ENCODE measurements around the gene FAM241A. TPM values are rescaled to one million over a fixed set of nuclear protein-coding genes. Genes with fewer than 3 reads are reported as not detected.
A peak's percentile ranks its signal among the peaks of the same experiment; 100 is the strongest.

FAM241A gene
- total and polyA plus RNA-seq, 4 donors = 2.7 to 4.2 (median 2.9) TPM

- no peak for TF ChIP-seq CTCF (IDR thresholded peaks at IDR 0.05; ENCODE audit: control extremely low read depth, extremely low read depth)
- H3K4me3 ChIP-seq = no peak overlapping the region
- H3K9me3 ChIP-seq (ENCODE audit: control insufficient read depth in 4 of 4, insufficient read depth in 3 of 4, low read length in 3 of 4) = no peaks in the 10 kb centered on the region
- 38 to 62% methylated on average over 4 of the region's 4 CpGs for WGBS, 2 donors
- ATAC-seq (ENCODE audit: insufficient read depth, low FRiP score) (no peak), DNase-seq (no peak)
- H3K9ac ChIP-seq (ENCODE audit: insufficient read depth in 1 of 2, low read length in 2 of 2) = no peak overlapping the region
- peaks cover 0 to 5% (median 0%) of the 10 kb centered on the region in 5 donors for H3K4me1 ChIP-seq (ENCODE audit: control insufficient read depth in 5 of 5, insufficient read depth in 5 of 5, low read length in 5 of 5)
- H3K27ac ChIP-seq (ENCODE audit: low read depth in 1 of 2, low read length in 1 of 2) = no peak overlapping the region
- H3K36me3 ChIP-seq (ENCODE audit: control insufficient read depth in 4 of 4, insufficient read depth in 4 of 4, low read length in 4 of 4) = no peaks in the 10 kb centered on the region
- H3K27me3 ChIP-seq (ENCODE audit: control insufficient read depth in 3 of 3, insufficient read depth in 3 of 3, low read length in 2 of 3) = no peaks in the 10 kb centered on the region
Measured at GRCh38 chr4:112130906-112131305, 14.3 kb upstream of the FAM241A start.

GRCh38 chr4:112136551-112136950, 8.7 kb upstream of the FAM241A start:
- ATAC-seq (ENCODE audit: insufficient read depth, low FRiP score) (no peak), DNase-seq (no peak)
- H3K27me3 ChIP-seq (ENCODE audit: control insufficient read depth in 3 of 3, insufficient read depth in 3 of 3, low read length in 2 of 3) = no peaks in the 10 kb centered on the region
- 93 to 99% methylated on average over 5 of the region's 5 CpGs for WGBS, 2 donors
- H3K36me3 ChIP-seq (ENCODE audit: control insufficient read depth in 4 of 4, insufficient read depth in 4 of 4, low read length in 4 of 4) = no peaks in the 10 kb centered on the region
- H3K4me3 ChIP-seq = no peak overlapping the region
- no peak overlapping the region for H3K27ac ChIP-seq (ENCODE audit: low read depth in 1 of 2, low read length in 1 of 2)
- peaks cover 0 to 3% (median 0%) of the 10 kb centered on the region in 5 donors for H3K4me1 ChIP-seq (ENCODE audit: control insufficient read depth in 5 of 5, insufficient read depth in 5 of 5, low read length in 5 of 5)
- no peaks in the 10 kb centered on the region for H3K9me3 ChIP-seq (ENCODE audit: control insufficient read depth in 4 of 4, insufficient read depth in 3 of 4, low read length in 3 of 4)
- no peak overlapping the region for H3K9ac ChIP-seq (ENCODE audit: insufficient read depth in 1 of 2, low read length in 2 of 2)
- no peak for TF ChIP-seq CTCF (IDR thresholded peaks at IDR 0.05; ENCODE audit: control extremely low read depth, extremely low read depth)

GRCh38 chr4:112138538-112138937, 6.7 kb upstream of the FAM241A start:
- no peaks in the 10 kb centered on the region for H3K27me3 ChIP-seq (ENCODE audit: control insufficient read depth in 3 of 3, insufficient read depth in 3 of 3, low read length in 2 of 3)
- H3K27ac ChIP-seq (ENCODE audit: low read depth in 1 of 2, low read length in 1 of 2) = peak overlapping the region in 1 of 2 donors; percentile 9
- ATAC-seq (ENCODE audit: insufficient read depth, low FRiP score) = no peak
- no peaks in the 10 kb centered on the region for H3K9me3 ChIP-seq (ENCODE audit: control insufficient read depth in 4 of 4, insufficient read depth in 3 of 4, low read length in 3 of 4)
- peaks cover 0 to 5% (median 0%) of the 10 kb centered on the region in 5 donors for H3K4me1 ChIP-seq (ENCODE audit: control insufficient read depth in 5 of 5, insufficient read depth in 5 of 5, low read length in 5 of 5)
- H3K9ac ChIP-seq (ENCODE audit: insufficient read depth in 1 of 2, low read length in 2 of 2) = no peak overlapping the region
- TF ChIP-seq CTCF (IDR thresholded peaks at IDR 0.05; ENCODE audit: control extremely low read depth, extremely low read depth) = no peak
- no peaks in the 10 kb centered on the region for H3K36me3 ChIP-seq (ENCODE audit: control insufficient read depth in 4 of 4, insufficient read depth in 4 of 4, low read length in 4 of 4)
- no peak for DNase-seq
- no peak overlapping the region for H3K4me3 ChIP-seq

- Histone ChIP-seq H3K36me3 (ENCODE audit: control insufficient read depth in 4 of 4, insufficient read depth in 4 of 4, low read length in 4 of 4) (no peaks in the 10 kb centered on the region), H3K9me3 (ENCODE audit: control insufficient read depth in 4 of 4, insufficient read depth in 3 of 4, low read length in 3 of 4) (no peaks in the 10 kb centered on the region), H3K9ac (ENCODE audit: insufficient read depth in 1 of 2, low read length in 2 of 2) (no peak overlapping the region), H3K4me1 (ENCODE audit: control insufficient read depth in 5 of 5, insufficient read depth in 5 of 5, low read length in 5 of 5) (peaks cover 0 to 5% (median 0%) of the 10 kb centered on the region in 5 donors), H3K27ac (ENCODE audit: low read depth in 1 of 2, low read length in 1 of 2) (no peak overlapping the region), H3K27me3 (ENCODE audit: control insufficient read depth in 3 of 3, insufficient read depth in 3 of 3, low read length in 2 of 3) (no peaks in the 10 kb centered on the region), H3K4me3 (no peak overlapping the region)
- no peak for ATAC-seq (ENCODE audit: insufficient read depth, low FRiP score)
- no peak for DNase-seq
- TF ChIP-seq CTCF (IDR thresholded peaks at IDR 0.05; ENCODE audit: control extremely low read depth, extremely low read depth) = no peak
- WGBS, 2 donors = 74 to 91% methylated on average over 2 of the region's 2 CpGs
Measured at GRCh38 chr4:112140536-112140935, 4.7 kb upstream of the FAM241A start.

All from lung (tissue), 12 donors.